ENCODE measurements around the gene TEX264.

DNA sequence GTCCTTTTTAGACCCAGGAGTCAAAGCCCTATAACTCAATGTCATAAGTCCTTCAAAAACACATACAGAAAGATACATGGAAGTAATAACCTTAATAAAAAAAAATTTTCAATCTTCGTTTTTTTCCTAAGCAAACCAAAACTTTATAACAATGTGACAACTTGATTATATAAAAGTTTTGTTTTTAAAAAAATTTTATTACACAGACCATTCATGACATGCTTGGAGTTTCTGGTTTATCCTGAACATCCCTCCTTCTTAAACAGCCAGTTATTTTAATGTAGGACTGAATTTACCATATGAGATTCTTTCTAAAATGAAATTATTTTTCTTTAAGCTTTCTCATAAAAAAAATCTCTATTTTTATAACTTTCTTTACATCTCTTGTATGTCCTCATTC lies 77.3 kb downstream of the TEX264 start:
- TF ChIP-seq REST (IDR thresholded peaks at IDR 0.05; ENCODE audit: insufficient read depth in 1 of 2, low read depth in 2 of 2, low read length in 2 of 2) (no peak), POLR2AphosphoS5 (IDR thresholded peaks at IDR 0.05; ENCODE audit: low read depth, low read length) (no peak), TAF1 (IDR thresholded peaks at IDR 0.05; ENCODE audit: borderline replicate concordance, insufficient read depth, low read length) (no peak), SIN3A (IDR thresholded peaks at IDR 0.05; ENCODE audit: borderline replicate concordance, insufficient read depth, low read length) (no peak), FOXP2 (optimal IDR thresholded peaks at IDR 0.05; ENCODE audit: borderline replicate concordance, extremely low read depth, extremely low read length, insufficient read depth) (no peak)
